Muscle layer of duodenum (tissue), 2 donors: ENCODE results near the gene NUP98.
A peak's percentile ranks its signal among the peaks of the same experiment; 100 is the strongest.
"Not testable (repeated sequence)": the region's sequence is repeated elsewhere in the genome, so short reads cannot be mapped to it uniquely, and the experiment has no call there.

Experiments used
- H3K27ac ChIP-seq: one replicate; pipeline ENCODE4 v1.7.0; 2013; ENCODE audit warnings: mild to moderate bottlenecking, low read length
- H3K27me3 ChIP-seq: one replicate; pipeline ENCODE4 v1.7.0; 2013; ENCODE audit warnings: low read depth, mild to moderate bottlenecking, control low read depth, low read length
- H3K36me3 ChIP-seq, 2 donors: one replicate each; pipeline ENCODE4 v1.7.0; 2013; ENCODE audit warnings: low read length in 2 of 2, control low read depth in 1 of 2, mild to moderate bottlenecking in 1 of 2; ENCODE audit not compliant: insufficient read depth in 2 of 2, control insufficient read depth in 1 of 2
- H3K4me1 ChIP-seq, 2 donors: one replicate each; pipeline ENCODE4 v1.7.0; 2013; ENCODE audit warnings: low read length in 2 of 2, mild to moderate bottlenecking in 2 of 2, control low read depth in 1 of 2, moderate library complexity in 1 of 2; ENCODE audit not compliant: insufficient read depth in 2 of 2, control insufficient read depth in 1 of 2
- H3K4me3 ChIP-seq, 2 donors: one replicate each; pipeline ENCODE4 v1.7.0; 2013; ENCODE audit warnings: low read length in 2 of 2, low read depth in 1 of 2, mild to moderate bottlenecking in 1 of 2
- H3K9me3 ChIP-seq, 2 donors: one replicate each; pipeline ENCODE4 v1.7.0; 2013; ENCODE audit warnings: low read length in 2 of 2, control low read depth in 1 of 2, mild to moderate bottlenecking in 1 of 2; ENCODE audit not compliant: control insufficient read depth in 1 of 2
- donor health status: healthy.

The NUP98 gene

GRCh38 chr11:3652514-3652913, 144.8 kb downstream of the NUP98 start:
- H3K36me3 ChIP-seq, H3K9me3 ChIP-seq, H3K27ac ChIP-seq, H3K4me1 ChIP-seq, H3K27me3 ChIP-seq, H3K4me3 ChIP-seq: not testable (repeated sequence)

- H3K27ac ChIP-seq, H3K4me3 ChIP-seq, H3K9me3 ChIP-seq, H3K27me3 ChIP-seq, H3K4me1 ChIP-seq, H3K36me3 ChIP-seq: not testable (repeated sequence)
These were observed 148.0 kb downstream of the NUP98 start for GRCh38 chr11:3649374-3649773.

DNA sequence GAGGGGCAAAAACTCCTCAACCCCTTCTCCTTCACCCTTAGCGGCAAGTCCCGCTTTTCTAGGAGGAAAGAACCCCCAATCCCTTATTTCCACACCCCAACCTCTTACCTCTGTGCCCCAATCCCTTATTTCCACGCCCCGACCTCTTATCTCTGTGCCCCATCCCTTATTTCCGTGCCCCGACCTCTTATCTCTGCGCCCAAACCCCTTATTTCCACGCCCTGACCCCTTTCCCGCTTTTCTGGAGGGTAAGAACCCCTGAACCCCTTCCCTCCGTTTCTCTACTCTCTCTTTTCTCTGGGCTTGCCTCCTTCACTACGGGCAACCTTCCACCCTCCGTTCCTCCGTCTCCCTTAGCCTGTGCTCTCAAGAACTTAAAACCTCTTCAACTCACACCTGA, 148.5 kb downstream of the NUP98 start:
- H3K4me1 ChIP-seq = not testable (repeated sequence)

GRCh38 chr11:3645552-3645951, 151.8 kb downstream of the NUP98 start:
- H3K27me3 ChIP-seq = peaks cover 5% of the 10 kb centered on the region
- peaks cover 6 to 17% of the 10 kb centered on the region in 2 donors for H3K4me1 ChIP-seq
- no peaks in the 10 kb centered on the region for H3K36me3 ChIP-seq
- no peaks in the 10 kb centered on the region for H3K9me3 ChIP-seq
- H3K27ac ChIP-seq = no peak overlapping the region
- no peak overlapping the region for H3K4me3 ChIP-seq

More for the DNA sequence above, 148.5 kb downstream of the NUP98 start:
- H3K27ac ChIP-seq, H3K4me3 ChIP-seq, H3K27me3 ChIP-seq, H3K36me3 ChIP-seq, H3K9me3 ChIP-seq: not testable (repeated sequence)

- H3K4me3 ChIP-seq = no peak within 1 kb of the TSS
- H3K27ac ChIP-seq = no peak within 1 kb of the TSS
- H3K9me3 ChIP-seq = no peaks in the 10 kb centered on the region
- peaks cover 5% of the 10 kb centered on the region for H3K27me3 ChIP-seq
- H3K4me1 ChIP-seq = peaks cover 6 to 17% of the 10 kb centered on the region in 2 donors
- no peaks in the 10 kb centered on the region for H3K36me3 ChIP-seq
These were observed 152.5 kb downstream of the NUP98 start, which contains the start of gene ART1 for GRCh38 chr11:3644817-3645235. TSS of gene ART1 (plus strand) at chr11:3645128. CDS start at chr11:3659214, 14,086 bp downstream.

DNA sequence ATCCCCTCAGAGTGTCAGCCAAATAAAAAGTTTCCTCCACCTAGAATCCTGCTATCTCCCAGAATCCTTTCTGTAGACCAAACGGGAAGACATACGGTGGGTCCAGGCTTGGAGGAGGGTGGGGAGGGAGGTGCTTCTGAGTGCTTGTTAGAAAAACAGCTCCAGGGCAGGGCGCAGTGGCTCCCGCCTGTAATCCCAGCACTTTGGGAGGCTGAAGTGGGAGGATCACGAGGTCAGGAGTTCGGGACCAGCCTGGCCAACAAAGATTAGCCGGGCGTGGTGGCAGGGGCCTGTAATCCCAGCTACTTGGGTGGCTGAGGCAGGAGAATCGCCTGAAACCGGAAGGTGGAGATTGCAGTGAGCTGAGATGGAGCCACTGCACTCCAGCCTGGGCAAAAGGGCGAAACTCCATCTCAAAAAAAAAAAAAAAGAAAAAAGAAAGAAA, 154.2 kb downstream of the NUP98 start:
- H3K27ac ChIP-seq, H3K9me3 ChIP-seq, H3K36me3 ChIP-seq, H3K27me3 ChIP-seq: not testable (repeated sequence)
- H3K4me1 ChIP-seq = peaks cover 6 to 17% of the 10 kb centered on the region in 2 donors
- peak overlapping the region; percentile 59 to 67 for H3K4me3 ChIP-seq

DNA sequence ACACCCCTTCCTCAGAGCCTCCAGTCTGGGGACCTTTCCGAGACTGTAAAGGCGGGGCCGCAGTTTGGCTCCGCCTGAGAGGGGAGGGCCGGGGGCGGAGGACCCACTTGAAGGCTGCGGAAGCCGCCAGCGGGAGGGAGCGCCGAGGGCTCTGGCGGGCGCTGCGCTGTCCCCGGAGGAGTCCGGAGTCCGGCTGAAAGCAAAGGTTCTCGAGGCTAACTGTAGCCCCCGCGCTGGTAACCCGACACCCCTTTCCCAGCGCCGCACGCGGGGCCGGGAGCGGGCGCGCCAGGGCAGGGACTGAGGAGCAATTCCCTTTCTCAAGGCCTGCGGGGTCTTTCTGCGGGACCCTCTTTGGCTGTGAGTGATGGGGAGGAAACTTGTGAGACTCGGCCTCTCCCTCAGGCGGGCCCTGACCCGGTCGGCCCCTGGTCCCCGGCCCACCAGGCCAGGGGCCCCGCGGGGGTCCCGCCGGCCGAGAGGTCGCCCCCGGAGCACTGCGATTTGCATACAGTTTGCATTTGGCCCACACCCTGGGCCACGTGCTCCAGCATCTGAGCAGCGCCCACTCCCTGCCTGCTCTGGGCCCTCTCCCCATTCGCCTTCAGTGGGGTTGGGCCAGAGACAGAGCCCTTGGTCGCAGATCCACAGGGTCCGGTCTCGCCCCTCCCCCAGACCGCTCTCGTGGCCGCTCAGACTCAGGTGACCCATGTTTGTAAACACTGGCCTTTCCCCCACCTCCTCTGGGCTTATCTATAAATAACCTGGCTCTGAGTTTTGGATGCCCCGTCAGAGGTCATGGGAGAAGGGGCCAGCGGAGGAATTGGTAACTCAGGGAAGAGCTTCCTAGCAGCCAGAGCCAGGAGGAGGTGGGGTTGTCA, 155.0 kb downstream of the NUP98 start:
- no peak overlapping the region for H3K27ac ChIP-seq
- H3K4me1 ChIP-seq = peaks cover 6 to 17% of the 10 kb centered on the region in 2 donors
- no peaks in the 10 kb centered on the region for H3K9me3 ChIP-seq
- peak overlapping the region; percentile 59 to 67 for H3K4me3 ChIP-seq
- peaks cover 5% of the 10 kb centered on the region for H3K27me3 ChIP-seq
- no peaks in the 10 kb centered on the region for H3K36me3 ChIP-seq

GRCh38 chr11:3641701-3642070, 155.7 kb downstream of the NUP98 start, which contains the start of gene ART5:
TSS of gene ART5 (minus strand) at chr11:3641992. CDS start at chr11:3641862, 130 bp downstream.
- Histone ChIP-seq H3K9me3 (no peaks in the 10 kb centered on the region), H3K36me3 (no peaks in the 10 kb centered on the region), H3K4me1 (peaks cover 6 to 17% of the 10 kb centered on the region in 2 donors), H3K27ac (no peak within 1 kb of the TSS), H3K27me3 (peaks cover 5% of the 10 kb centered on the region), H3K4me3 (peak within 1 kb of the TSS; percentile 59 to 67)

DNA sequence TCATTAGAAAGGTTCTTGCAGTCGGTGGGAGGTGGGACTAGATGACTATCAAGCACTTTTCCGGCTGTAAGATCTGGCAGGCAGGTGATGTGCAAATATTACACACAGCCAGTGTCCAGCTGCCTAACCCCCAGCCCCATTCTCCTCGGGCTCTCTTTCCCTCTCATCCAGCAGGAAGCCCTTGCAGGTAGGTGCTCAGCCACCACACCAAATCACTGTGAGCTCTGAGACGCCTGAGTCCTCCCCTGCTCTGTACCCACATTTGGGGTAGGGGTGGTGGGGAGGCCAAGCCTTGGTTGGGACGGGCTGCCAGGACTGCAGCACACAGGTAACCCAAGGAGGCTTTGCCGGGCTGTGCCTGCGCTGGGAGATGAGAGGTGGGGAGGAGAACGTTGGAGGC, 156.2 kb downstream of the NUP98 start:
- Histone ChIP-seq H3K4me3 (no peak overlapping the region), H3K27ac (no peak overlapping the region), H3K27me3 (peaks cover 5% of the 10 kb centered on the region), H3K4me1 (peaks cover 6 to 17% of the 10 kb centered on the region in 2 donors), H3K9me3 (no peaks in the 10 kb centered on the region), H3K36me3 (no peaks in the 10 kb centered on the region)

DNA sequence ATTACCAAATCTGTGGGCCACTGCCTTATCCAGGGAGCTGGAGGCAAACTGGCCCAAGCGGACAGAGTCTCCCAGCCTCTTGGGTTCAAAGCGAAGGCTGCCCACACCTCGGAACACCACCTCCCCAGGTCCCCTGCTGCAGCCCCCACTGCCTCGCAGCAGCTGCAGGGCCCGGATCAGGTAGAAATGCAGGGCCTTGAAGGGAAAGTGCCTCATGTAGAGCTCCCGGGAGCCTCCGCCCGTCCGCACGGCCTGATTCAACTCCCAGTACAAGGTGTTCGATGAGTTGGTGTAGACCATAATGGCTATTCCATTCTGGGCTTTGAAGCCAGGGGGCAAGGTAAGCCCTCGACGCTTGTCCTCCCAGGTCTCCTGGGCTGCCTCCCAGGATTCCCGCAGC, 157.5 kb downstream of the NUP98 start:
- Histone ChIP-seq H3K36me3 (no peaks in the 10 kb centered on the region), H3K27ac (no peak overlapping the region), H3K9me3 (no peaks in the 10 kb centered on the region), H3K4me1 (peaks cover 6 to 17% of the 10 kb centered on the region in 2 donors), H3K4me3 (no peak overlapping the region), H3K27me3 (peaks cover 5% of the 10 kb centered on the region)

DNA sequence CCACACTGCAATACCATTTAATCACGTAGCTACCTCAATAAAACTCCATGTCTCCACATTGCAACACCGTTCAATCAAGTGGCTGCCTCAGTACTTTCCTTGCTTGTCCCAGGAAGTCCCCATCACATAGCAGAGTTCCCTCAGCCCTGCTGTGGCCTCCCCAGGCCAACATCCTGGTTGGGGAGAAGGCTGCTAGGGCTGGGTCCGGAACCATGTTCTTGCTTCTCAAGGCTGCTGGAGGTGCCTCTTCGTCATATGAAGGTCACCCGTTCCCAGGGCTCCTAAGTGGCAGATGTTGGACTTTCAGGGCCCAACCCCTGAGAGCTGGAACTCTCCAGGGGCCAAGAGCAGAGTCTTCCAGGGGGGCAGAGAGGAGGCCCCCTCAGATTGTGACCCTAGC, 158.8 kb downstream of the NUP98 start:
- H3K36me3 ChIP-seq = no peaks in the 10 kb centered on the region
- H3K27ac ChIP-seq = no peak overlapping the region
- peaks cover 5% of the 10 kb centered on the region for H3K27me3 ChIP-seq
- no peak overlapping the region for H3K4me3 ChIP-seq
- H3K9me3 ChIP-seq = no peaks in the 10 kb centered on the region
- H3K4me1 ChIP-seq = peaks cover 6 to 17% of the 10 kb centered on the region in 2 donors
